ENCODE results near the gene METAP1. TPM values are rescaled to one million over a fixed set of nuclear protein-coding genes. Genes with fewer than 3 reads are reported as not detected.

METAP1 gene
- total RNA-seq, 1 experiment from 2014 or later, result 60.5 TPM

- H3K27me3 Mint-ChIP-seq (ENCODE audit: unreplicated experiment), result no peaks in the 10 kb centered on the region
- peaks cover 24% of the 10 kb centered on the region for H3K36me3 Mint-ChIP-seq (ENCODE audit: insufficient read depth, unreplicated experiment)
- intact Hi-C loops (cut with micrococcal nuclease; ENCODE audit: unreplicated experiment), result loop anchor here (2.0 to 10.0 kb wide), 2 partner anchors 60 to 62 kb away; no protein-coding TSS in a partner anchor
- H3K9me3 Mint-ChIP-seq (ENCODE audit: low read depth, unreplicated experiment), result no peaks in the 10 kb centered on the region
- no peak for TF ChIP-seq CTCF (IDR thresholded peaks at IDR 0.05; ENCODE audit: unreplicated experiment)
- peaks cover 25% of the 10 kb centered on the region for H3K4me1 Mint-ChIP-seq (ENCODE audit: low read depth, unreplicated experiment)
- CTCF ChIA-PET, result interaction anchor here (0.6 to 3.2 kb wide), 14 partner anchors 30 to 822 kb away, joined by 3 to 37 read pairs (median 4); partner anchors contain the start of genes ADH5 and EIF4E
- H3K27ac Mint-ChIP-seq (ENCODE audit: unreplicated experiment), result peak overlapping the region; percentile 74
- no peak for DNase-seq
- H3K4me3 Mint-ChIP-seq (ENCODE audit: low read depth, unreplicated experiment), result peak overlapping the region; percentile 82
- BruUV-seq (replicated peaks), result TSS peak; percentile 64
Observed at GRCh38 chr4:98994474-98995182, 893 bp upstream of the METAP1 start.

- H3K27ac Mint-ChIP-seq (ENCODE audit: unreplicated experiment), result peak overlapping the region; percentile 75
- peak overlapping the region; percentile 82 for H3K4me3 Mint-ChIP-seq (ENCODE audit: low read depth, unreplicated experiment)
- no peak for TF ChIP-seq CTCF (IDR thresholded peaks at IDR 0.05; ENCODE audit: unreplicated experiment)
- peaks cover 35% of the 10 kb centered on the region for H3K4me1 Mint-ChIP-seq (ENCODE audit: low read depth, unreplicated experiment)
- intact Hi-C loops (cut with micrococcal nuclease; ENCODE audit: unreplicated experiment), result loop anchor here (1.0 to 10.0 kb wide), 2 partner anchors 32 to 61 kb away; no protein-coding TSS in a partner anchor
- CTCF ChIA-PET, result interaction anchor here (1.1 to 3.2 kb wide), 5 partner anchors 33 to 408 kb away, joined by 3 to 37 read pairs (median 4); partner anchors contain the start of gene EIF4E
- BruUV-seq (replicated peaks), result no TSS peak
- no peaks in the 10 kb centered on the region for H3K9me3 Mint-ChIP-seq (ENCODE audit: low read depth, unreplicated experiment)
- no peaks in the 10 kb centered on the region for H3K27me3 Mint-ChIP-seq (ENCODE audit: unreplicated experiment)
- peaks cover 24% of the 10 kb centered on the region for H3K36me3 Mint-ChIP-seq (ENCODE audit: insufficient read depth, unreplicated experiment)
- DNase-seq, result peak; percentile 11
Observed at GRCh38 chr4:98996056-98996764, 689 bp downstream of the METAP1 start.

GRCh38 chr4:98996765-98997068 is 1.2 kb downstream of the METAP1 start:
- H3K4me1 Mint-ChIP-seq (ENCODE audit: low read depth, unreplicated experiment), result peaks cover 35% of the 10 kb centered on the region
- H3K27ac Mint-ChIP-seq (ENCODE audit: unreplicated experiment), result peak overlapping the region; percentile 75
- no peaks in the 10 kb centered on the region for H3K9me3 Mint-ChIP-seq (ENCODE audit: low read depth, unreplicated experiment)
- TSS peak; percentile 64 for BruUV-seq (replicated peaks)
- TF ChIP-seq CTCF (IDR thresholded peaks at IDR 0.05; ENCODE audit: unreplicated experiment), result no peak
- CTCF ChIA-PET, result interaction anchor here (3.2 kb wide), 1 partner anchor 60 kb away, joined by 37 read pairs; no protein-coding TSS in a partner anchor
- DNase-seq, result no peak
- H3K27me3 Mint-ChIP-seq (ENCODE audit: unreplicated experiment), result no peaks in the 10 kb centered on the region
- H3K4me3 Mint-ChIP-seq (ENCODE audit: low read depth, unreplicated experiment), result peak overlapping the region; percentile 82
- intact Hi-C loops (cut with micrococcal nuclease; ENCODE audit: unreplicated experiment), result loop anchor here (1.0 to 10.0 kb wide), 2 partner anchors 32 to 62 kb away; no protein-coding TSS in a partner anchor
- peaks cover 24% of the 10 kb centered on the region for H3K36me3 Mint-ChIP-seq (ENCODE audit: insufficient read depth, unreplicated experiment)

GRCh38 chr4:98997166-98997565 is 1.6 kb downstream of the METAP1 start:
- no peak for TF ChIP-seq CTCF (IDR thresholded peaks at IDR 0.05; ENCODE audit: unreplicated experiment)
- Mint-ChIP-seq H3K4me1 (ENCODE audit: low read depth, unreplicated experiment) (peaks cover 38% of the 10 kb centered on the region), H3K9me3 (ENCODE audit: low read depth, unreplicated experiment) (no peaks in the 10 kb centered on the region), H3K27me3 (ENCODE audit: unreplicated experiment) (no peaks in the 10 kb centered on the region), H3K27ac (ENCODE audit: unreplicated experiment) (no peak overlapping the region), H3K36me3 (ENCODE audit: insufficient read depth, unreplicated experiment) (peaks cover 24% of the 10 kb centered on the region), H3K4me3 (ENCODE audit: low read depth, unreplicated experiment) (peak overlapping the region; percentile 82)
- BruUV-seq (replicated peaks), result no TSS peak
- intact Hi-C loops (cut with micrococcal nuclease; ENCODE audit: unreplicated experiment), result loop anchor here (10.0 kb wide), 1 partner anchor 62 kb away; no protein-coding TSS in a partner anchor
- CTCF ChIA-PET, result no interaction called here
- no peak for DNase-seq
